ENCODE measurements around the gene UTF1.

DNA sequence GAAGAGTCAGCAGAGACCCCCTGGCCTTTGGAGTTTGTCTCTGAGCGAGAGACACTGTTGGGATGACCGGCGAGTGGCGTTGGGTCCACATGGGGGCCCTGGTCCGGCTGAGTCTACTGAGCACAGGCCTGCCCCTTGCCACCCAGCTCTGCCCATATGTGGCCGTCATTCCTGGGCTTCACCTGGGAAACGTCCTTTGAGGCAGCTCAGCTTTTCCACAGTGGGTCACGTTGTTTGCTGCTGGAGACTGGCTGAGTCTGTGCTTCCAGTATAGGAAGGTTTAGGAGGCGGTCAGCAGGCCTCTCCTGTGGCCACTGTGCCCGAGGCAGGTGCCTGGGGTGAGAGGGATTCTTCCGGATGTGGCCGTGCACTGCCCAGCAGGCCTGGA, 29.6 kb downstream of the UTF1 start:
- TF ChIP-seq, protein P1, sequence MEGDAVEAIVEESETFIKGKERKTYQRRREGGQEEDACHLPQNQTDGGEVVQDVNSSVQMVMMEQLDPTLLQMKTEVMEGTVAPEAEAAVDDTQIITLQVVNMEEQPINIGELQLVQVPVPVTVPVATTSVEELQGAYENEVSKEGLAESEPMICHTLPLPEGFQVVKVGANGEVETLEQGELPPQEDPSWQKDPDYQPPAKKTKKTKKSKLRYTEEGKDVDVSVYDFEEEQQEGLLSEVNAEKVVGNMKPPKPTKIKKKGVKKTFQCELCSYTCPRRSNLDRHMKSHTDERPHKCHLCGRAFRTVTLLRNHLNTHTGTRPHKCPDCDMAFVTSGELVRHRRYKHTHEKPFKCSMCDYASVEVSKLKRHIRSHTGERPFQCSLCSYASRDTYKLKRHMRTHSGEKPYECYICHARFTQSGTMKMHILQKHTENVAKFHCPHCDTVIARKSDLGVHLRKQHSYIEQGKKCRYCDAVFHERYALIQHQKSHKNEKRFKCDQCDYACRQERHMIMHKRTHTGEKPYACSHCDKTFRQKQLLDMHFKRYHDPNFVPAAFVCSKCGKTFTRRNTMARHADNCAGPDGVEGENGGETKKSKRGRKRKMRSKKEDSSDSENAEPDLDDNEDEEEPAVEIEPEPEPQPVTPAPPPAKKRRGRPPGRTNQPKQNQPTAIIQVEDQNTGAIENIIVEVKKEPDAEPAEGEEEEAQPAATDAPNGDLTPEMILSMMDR (conservative IDR thresholded peaks at IDR 0.05 in 1 of 2, IDR thresholded peaks at IDR 0.05 in 1 of 2; ENCODE audit: extremely low read depth in 1 of 2, insufficient read depth in 1 of 2, low read depth in 1 of 2, low read length in 2 of 2) = no peak
- TF ChIP-seq EZH2 (IDR thresholded peaks at IDR 0.05; ENCODE audit: borderline replicate concordance, low read length) = no peak

Data from mammary epithelial cell (primary cell).